ENCODE measurements around the gene POP5.
"Not testable (repeated sequence)": the region's sequence is repeated elsewhere in the genome, so short reads cannot be mapped to it uniquely, and the experiment has no call there.

POP5 gene, protein sequence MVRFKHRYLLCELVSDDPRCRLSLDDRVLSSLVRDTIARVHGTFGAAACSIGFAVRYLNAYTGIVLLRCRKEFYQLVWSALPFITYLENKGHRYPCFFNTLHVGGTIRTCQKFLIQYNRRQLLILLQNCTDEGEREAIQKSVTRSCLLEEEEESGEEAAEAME

DNA sequence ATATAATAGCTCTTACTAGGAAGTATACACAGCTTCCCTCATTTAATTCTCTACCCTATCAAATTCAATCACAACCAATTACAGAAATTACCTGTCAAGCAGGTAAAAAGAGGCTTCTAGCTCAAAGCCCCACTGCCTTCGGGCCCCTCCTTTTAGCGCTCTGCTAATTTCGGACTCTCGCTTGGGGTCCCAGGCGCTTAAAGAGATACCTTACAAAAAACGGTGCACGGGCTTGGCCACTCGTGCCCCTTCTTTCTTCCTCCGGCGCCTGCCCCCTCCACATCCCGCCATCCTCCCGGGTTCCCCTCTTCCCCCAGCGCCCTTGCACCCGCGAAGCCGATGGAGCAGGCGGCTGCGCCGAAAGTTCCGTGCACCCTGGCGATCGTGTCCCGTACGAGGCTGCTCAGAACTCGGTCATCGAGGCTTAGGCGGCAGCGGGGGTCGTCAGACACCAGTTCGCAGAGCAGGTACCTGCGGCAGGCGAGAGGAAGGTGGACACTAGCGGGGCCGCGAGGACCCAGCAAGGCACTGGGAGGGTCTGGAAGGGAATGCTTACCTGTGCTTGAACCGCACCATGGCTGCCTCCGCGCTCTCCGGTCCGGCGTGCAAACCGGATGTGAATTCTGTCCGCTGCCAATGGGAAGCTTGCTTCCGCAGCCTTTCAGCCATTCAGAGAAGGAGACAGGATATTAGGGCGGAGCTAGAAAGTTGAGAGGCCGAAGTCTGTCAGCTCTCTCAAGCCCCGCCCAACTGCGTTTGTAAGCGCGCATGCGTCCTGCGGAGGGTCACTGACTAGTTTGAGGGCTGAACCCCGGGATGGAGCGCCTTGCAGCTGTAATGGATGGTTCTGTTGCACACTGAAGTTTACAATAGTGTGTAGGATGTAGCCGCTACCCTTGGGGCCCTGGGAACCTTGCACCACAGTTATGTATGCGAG is at the start of gene POP5:
Gene POP5, minus strand, starts transcription at position 616 of the 937 bp plus-strand sequence. Its CDS starts 40 bp downstream, at position 576.
- DNase-seq (ENCODE audit: low read depth, low spot score), result peak; percentile 83
- Histone ChIP-seq H3K9me3 (ENCODE audit: low read depth, low read length) (no peaks in the 10 kb centered on the region), H3K36me3 (ENCODE audit: insufficient read depth, low read length) (peaks cover 33% of the 10 kb centered on the region), H3K9ac (ENCODE audit: insufficient read length) (peak within 1 kb of the TSS; percentile 76), H3K27ac (no peak within 1 kb of the TSS), H3K4me3 (peak within 1 kb of the TSS; percentile 92)
- peak; percentile 78 for TF ChIP-seq POLR2AphosphoS5 (IDR thresholded peaks at IDR 0.05; ENCODE audit: borderline replicate concordance, low read depth, low read length)
- TF ChIP-seq EZH2 (IDR thresholded peaks at IDR 0.05), result no peak

DNA sequence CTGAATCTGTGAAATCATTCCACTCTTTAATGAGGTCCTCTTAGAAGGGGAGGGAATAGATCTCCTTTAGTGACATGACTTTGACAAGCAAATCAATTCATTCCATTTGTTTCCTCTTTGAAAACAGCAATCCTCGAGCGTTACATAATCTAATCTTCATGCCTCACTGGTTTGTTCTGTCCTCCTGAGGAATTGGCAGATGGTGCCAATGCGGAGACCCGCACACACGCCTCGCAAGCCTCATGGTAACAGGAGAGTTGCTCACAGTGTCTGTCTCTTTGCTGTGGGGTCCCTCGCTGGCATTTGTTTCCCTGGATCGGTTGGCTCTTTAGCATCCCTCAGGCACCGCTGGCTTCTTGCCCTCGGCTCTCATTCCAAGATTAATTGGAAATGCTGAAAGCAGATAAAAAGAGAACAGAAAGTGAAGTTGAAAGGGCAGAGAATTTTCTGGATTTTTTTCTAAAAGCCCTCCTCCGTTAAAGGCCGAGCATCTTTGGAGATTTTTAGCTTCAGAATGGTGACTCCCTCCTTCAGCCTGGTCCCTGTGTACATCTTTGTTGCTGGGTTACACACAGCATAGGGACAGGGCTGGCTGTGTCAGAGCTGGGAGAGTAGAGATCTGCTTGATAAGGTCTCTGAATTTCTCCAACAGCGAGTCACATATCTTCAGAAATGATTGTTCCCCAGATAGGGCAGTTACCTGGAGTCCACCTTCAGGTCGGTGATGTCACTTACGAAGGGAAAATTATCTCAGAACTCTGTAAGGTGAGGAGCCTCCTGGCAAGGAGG is 49.1 kb upstream of the POP5 start:
- no peak for DNase-seq (ENCODE audit: low read depth, low spot score)
- no peak for TF ChIP-seq POLR2AphosphoS5 (IDR thresholded peaks at IDR 0.05; ENCODE audit: borderline replicate concordance, low read depth, low read length)
- TF ChIP-seq FOXP2 (optimal IDR thresholded peaks at IDR 0.05; ENCODE audit: control extremely low read depth, extremely low read length, insufficient read depth), result no peak
- TF ChIP-seq EZH2 (IDR thresholded peaks at IDR 0.05), result no peak
- Histone ChIP-seq H3K9me3 (ENCODE audit: low read depth, low read length) (no peaks in the 10 kb centered on the region), H3K9ac (ENCODE audit: insufficient read length) (no peak overlapping the region), H3K4me3 (no peak overlapping the region), H3K36me3 (ENCODE audit: insufficient read depth, low read length) (no peaks in the 10 kb centered on the region), H3K27ac (no peak overlapping the region)

DNA sequence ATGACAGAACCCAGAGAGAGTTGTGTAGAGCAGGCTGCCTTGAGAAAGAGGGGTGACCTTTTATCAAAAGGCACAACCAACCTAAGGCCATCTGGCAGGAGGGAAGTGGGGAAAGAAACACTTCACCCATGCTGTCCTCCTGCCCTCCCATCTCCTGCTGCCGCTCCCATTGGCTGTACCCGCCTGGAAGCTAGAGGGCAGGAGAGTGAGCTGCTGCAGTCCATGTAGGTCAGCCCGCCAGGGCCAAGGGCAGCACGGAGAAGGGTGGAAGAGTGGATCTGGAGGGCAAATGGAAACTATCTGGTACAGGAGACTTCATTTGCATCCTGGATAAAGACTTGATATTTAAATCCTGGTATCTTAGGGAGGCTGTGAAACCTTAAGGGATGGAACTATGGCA is 47.7 kb upstream of the POP5 start:
- Histone ChIP-seq H3K27ac (no peak overlapping the region), H3K9ac (ENCODE audit: insufficient read length) (no peak overlapping the region), H3K9me3 (ENCODE audit: low read depth, low read length) (no peaks in the 10 kb centered on the region), H3K4me3 (no peak overlapping the region), H3K36me3 (ENCODE audit: insufficient read depth, low read length) (no peaks in the 10 kb centered on the region)
- TF ChIP-seq EZH2 (IDR thresholded peaks at IDR 0.05) (no peak), FOXP2 (optimal IDR thresholded peaks at IDR 0.05; ENCODE audit: control extremely low read depth, extremely low read length, insufficient read depth) (no peak), POLR2AphosphoS5 (IDR thresholded peaks at IDR 0.05; ENCODE audit: borderline replicate concordance, low read depth, low read length) (no peak)
- DNase-seq (ENCODE audit: low read depth, low spot score), result no peak

DNA sequence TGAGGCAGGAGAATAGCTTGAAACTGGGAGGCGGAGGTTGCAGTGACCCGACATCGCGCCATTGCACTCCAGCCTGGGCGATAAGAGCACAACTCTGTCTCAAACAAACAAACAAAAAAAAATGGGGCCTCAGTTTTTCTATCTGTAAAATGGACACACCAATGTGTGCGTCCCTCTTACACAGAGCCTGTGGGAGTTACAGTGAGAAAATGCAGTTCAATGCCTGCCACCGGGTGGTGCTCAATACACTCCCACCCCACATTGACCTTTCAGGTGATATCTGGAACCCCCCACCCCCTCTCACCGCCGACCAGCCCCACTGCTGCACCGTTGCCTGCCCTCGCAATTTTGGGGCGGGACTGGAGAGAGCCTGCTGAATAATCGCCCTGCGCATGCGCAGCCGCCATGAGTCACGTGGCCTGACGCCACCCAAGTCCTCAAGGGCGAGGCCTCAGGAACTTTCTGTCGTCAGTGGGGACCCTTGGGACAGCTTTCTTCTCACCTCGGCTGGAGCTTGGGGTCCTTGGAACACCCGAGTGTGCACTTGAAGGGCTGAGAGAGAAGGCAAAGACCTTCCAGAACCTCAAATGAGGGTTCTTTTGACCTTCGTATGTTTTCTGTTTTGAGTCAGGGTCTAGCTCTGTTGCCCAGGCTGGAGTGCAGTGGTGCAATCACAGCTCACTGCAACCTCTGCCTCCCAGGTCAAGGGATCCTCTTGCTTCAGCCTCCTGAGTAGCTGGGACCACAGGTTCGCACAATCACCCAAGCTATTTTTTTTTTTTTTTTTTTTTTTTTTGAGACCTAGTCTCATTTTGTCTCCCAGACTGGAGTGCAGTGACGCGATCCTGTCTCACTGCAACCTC is 44.6 kb upstream of the POP5 start:
- DNase-seq (ENCODE audit: low read depth, low spot score), result no peak

DNA sequence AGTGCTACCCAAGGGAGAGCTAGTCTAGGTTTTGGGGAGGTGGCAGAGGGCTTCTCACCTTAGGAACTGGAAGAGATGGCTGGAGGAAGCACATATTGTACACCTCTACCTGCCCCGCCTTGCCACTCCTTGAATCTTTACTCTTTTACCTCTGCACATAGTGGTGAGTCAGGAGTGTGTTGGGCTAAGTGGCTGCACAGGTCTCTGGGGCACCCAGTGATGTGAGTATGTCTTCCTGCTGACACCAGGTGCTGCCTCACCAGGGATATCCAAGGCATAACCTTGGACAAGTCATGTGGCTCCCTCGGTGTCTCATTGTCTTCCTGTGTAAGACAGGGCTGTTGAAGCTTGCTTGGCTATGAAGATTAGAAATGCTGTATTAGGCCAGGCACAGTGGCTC is 39.4 kb upstream of the POP5 start:
- no peak overlapping the region for H3K27ac ChIP-seq
- no peak overlapping the region for H3K4me3 ChIP-seq
- no peak for TF ChIP-seq POLR2AphosphoS5 (IDR thresholded peaks at IDR 0.05; ENCODE audit: borderline replicate concordance, low read depth, low read length)
- no peak for TF ChIP-seq FOXP2 (optimal IDR thresholded peaks at IDR 0.05; ENCODE audit: control extremely low read depth, extremely low read length, insufficient read depth)
- TF ChIP-seq EZH2 (IDR thresholded peaks at IDR 0.05), result no peak
- no peak overlapping the region for H3K9ac ChIP-seq (ENCODE audit: insufficient read length)
- H3K36me3 ChIP-seq (ENCODE audit: insufficient read depth, low read length), result no peaks in the 10 kb centered on the region
- no peak for DNase-seq (ENCODE audit: low read depth, low spot score)
- no peaks in the 10 kb centered on the region for H3K9me3 ChIP-seq (ENCODE audit: low read depth, low read length)

More for the DNA sequence above, 44.6 kb upstream of the POP5 start:
- Histone ChIP-seq H3K9ac (ENCODE audit: insufficient read length) (no peak overlapping the region), H3K4me3 (no peak overlapping the region), H3K9me3 (ENCODE audit: low read depth, low read length) (no peaks in the 10 kb centered on the region), H3K36me3 (ENCODE audit: insufficient read depth, low read length) (no peaks in the 10 kb centered on the region), H3K27ac (no peak overlapping the region)
- TF ChIP-seq EZH2 (IDR thresholded peaks at IDR 0.05) (no peak), FOXP2 (optimal IDR thresholded peaks at IDR 0.05; ENCODE audit: control extremely low read depth, extremely low read length, insufficient read depth) (no peak), POLR2AphosphoS5 (IDR thresholded peaks at IDR 0.05; ENCODE audit: borderline replicate concordance, low read depth, low read length) (no peak)

DNA sequence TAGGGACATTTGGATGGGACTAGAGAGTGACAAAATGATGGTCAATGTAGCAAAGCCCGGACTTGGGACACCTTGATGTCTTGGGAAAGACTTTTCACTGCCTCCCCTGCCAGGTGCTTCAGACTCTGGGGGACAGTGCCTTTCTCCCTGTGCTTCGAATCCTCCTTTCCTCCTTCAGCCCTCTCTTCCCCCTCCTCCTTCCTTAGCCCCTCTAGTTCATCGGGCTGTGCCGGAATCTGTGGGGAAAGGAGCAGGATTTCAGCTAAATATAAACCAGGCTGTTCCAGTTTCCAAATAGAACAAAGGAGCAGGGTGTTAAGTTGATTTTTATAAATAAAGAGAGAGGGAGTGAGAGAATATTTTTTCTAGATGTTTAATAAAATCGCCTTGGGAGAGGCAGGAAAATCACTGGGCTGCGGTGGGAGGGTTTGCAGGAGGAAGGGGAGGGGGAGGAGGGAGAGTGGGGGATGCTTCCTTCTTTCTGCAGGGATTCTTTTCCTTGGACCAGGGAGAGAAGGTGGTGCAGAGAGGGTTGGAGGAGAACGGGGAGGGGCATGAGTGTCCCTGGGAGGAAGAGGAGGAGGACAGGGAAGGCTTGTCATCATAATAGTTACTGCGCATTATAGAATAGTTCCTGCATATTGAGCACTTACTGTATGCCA is 37.9 kb upstream of the POP5 start:
- Histone ChIP-seq H3K27ac (no peak overlapping the region), H3K9me3 (ENCODE audit: low read depth, low read length) (no peaks in the 10 kb centered on the region), H3K9ac (ENCODE audit: insufficient read length) (no peak overlapping the region), H3K4me3 (no peak overlapping the region), H3K36me3 (ENCODE audit: insufficient read depth, low read length) (no peaks in the 10 kb centered on the region)
- no peak for TF ChIP-seq FOXP2 (optimal IDR thresholded peaks at IDR 0.05; ENCODE audit: control extremely low read depth, extremely low read length, insufficient read depth)
- no peak for TF ChIP-seq POLR2AphosphoS5 (IDR thresholded peaks at IDR 0.05; ENCODE audit: borderline replicate concordance, low read depth, low read length)
- no peak for TF ChIP-seq EZH2 (IDR thresholded peaks at IDR 0.05)
- DNase-seq (ENCODE audit: low read depth, low spot score), result no peak

DNA sequence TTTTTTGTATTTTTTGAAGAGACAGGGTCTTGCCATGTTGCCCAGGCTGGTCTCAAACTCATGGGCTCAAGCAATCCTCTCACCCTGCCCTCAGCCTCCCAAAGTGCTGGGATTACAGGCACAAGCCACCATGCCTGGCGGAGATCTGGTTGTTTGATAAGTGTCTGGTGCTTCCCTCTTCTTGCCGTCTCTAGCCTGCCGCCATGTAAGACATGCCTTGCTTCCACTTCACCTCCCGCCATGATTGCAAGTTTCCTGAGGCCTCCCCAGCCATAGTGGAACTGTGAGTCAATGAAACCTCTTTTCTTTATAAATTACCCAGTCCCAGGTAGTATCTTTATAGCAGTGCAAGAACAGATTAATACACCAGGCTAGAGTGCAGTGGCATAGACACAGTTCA is 36.6 kb upstream of the POP5 start:
- not testable (repeated sequence) for H3K9me3 ChIP-seq (ENCODE audit: low read depth, low read length); H3K27ac ChIP-seq; H3K9ac ChIP-seq (ENCODE audit: insufficient read length); DNase-seq (ENCODE audit: low read depth, low spot score); H3K36me3 ChIP-seq (ENCODE audit: insufficient read depth, low read length); H3K4me3 ChIP-seq

DNA sequence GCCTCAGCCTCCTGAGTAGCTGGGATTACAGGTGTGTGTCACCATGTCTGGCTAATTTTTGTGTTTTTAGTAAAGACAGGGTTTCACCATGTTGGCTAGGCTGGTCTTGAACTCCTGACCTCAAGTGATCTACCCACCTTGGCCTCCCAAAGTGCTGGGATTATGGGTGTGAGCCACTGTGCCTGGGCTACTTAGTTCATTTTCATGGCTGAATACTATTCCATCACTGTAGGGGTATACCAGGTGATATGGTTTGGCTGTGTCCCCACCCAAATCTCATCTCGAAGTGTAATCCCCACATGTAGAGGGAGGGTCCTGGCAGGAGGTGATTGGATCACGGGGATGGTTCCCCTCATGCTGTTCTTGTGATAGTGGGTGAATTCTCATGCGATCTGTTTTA is 36.0 kb upstream of the POP5 start:
- H3K9me3 ChIP-seq (ENCODE audit: low read depth, low read length); H3K36me3 ChIP-seq (ENCODE audit: insufficient read depth, low read length); H3K9ac ChIP-seq (ENCODE audit: insufficient read length); H3K4me3 ChIP-seq; H3K27ac ChIP-seq; DNase-seq (ENCODE audit: low read depth, low spot score): not testable (repeated sequence)

All from SK-N-MC (cell line).